Stimulated activated CD4-positive, alpha-beta T cell treated with anti-CD3 and anti-CD28 coated beads, Interleukin-2, amount 100 ng/mL, for 48 hours (primary cell): Measurements from ENCODE around the gene TRIM33.
"Not testable (repeated sequence)": the region's sequence is repeated elsewhere in the genome, so short reads cannot be mapped to it uniquely, and the experiment has no call there.

Experiments
- DNase-seq, 2 donors: peaks; one replicate each; pipeline ENCODE4 v3.0.0-alpha.2; 2020

Gene TRIM33

DNA sequence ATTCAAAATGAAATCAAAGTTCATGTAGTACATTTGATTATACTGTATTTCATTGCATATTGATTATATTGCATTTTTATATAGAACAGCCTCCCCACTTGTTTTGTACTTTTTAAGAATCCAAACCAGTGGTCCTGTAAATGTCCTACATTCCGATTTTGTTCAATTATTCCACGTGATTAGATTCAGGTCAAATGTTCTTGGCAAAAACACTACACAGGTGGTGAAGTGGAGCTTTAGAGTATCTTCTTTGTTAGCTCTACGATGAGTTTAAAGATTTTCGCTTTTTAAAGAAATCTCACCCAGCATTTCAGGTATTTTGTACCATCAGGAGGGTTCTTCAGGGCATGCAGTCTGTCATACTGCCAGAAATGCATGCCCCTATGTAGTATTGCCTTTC is 120.6 kb downstream of the TRIM33 start:
- DNase-seq: no peak

- DNase-seq: no peak
Measured at GRCh38 chr1:114388432-114389003, 122.5 kb downstream of the TRIM33 start.

DNA sequence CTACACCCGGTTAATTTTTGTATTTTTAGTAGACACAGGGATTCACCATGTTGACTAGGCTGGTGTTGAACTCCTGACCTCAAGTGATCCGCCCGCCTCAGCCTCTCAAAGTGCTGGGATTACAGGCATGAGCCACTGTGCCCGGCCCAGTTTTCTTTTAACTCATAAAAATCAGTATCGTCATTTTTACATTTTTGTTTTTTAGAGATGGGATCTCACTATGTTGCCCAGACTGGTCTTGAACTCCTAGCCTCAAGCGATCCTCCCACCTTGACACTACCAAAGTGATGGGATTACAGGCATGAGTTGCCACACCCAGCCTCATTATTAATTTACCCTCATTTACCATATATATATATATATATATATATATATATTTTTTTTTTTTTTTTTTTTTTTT is 123.4 kb downstream of the TRIM33 start:
- DNase-seq: not testable (repeated sequence)

DNA sequence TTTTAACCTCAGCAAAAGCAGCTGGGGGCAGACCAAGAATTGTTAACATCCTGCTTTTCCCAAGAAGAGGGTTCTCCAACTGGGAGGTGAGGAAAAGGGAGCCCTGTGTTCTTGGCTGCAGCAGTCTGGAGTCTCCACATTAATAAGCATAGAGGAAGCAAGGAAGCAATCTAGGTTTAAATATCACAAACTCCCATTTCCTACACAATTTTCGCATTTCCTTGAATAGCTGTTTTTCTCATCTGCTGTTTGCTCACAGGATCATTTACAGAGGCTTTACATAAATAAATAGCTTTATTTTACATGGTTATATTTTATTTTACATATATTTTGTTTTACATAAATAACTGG is 124.0 kb downstream of the TRIM33 start:
- no peak for DNase-seq

DNA sequence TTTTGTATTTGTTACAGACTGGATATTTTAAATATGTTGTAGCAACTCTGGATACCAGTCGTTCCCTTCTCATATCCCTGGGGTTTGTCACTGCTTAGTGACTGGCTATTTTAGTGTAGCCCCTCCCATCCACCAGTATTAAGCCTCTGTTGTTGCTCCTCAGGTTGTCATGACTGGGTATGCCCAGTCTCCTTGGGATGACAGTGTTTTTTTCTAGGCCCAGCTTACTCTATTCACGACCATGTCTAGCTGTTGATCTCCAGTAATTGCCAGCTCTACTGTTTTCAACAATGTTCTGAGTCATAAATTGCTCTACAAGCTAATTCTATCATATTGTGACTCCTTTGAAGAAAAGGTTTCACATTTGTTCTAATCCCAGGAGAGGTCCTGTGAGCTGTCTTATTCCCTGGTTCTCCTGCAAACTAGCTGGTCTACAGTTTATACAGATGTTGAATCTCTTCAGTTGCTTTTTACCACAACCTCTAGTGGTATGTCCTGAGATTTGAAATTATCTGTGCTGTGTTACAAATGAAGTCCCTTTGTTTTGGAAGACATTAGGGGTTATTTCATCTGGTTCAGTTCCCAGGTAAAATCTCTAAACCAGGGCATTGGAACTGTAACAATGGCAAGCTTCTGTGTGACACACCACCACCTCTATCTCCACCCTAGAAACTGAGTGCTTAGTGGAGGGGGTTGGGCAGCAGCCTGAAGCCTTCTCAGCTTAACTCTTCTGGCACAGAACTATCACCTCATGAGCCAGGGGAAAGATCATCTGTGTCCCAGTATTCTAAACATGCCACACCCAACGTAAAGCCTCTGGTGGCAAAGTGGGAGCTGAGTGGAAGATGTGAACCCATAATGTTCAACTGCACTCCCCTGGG is 124.6 kb downstream of the TRIM33 start:
- no peak for DNase-seq

DNA sequence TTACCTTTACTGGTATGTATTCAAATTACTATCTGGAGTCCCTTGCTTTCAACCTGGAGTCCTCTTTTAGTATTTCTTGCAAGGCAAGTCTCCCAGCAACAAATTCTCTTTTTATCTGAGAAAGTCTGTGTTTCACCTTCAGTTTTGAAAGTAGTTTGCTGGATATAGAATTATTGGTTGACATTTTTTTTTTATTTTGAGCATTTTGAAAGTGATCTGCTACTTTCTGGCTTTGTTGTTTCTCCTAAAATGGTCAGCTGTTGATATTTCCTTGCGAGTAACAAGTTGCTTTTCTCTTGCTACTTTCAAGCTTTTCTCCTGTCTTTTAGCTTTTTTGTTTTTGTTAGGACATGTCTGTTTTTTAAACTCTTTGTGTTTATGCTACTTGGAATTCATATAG is 126.1 kb downstream of the TRIM33 start:
- DNase-seq: no peak

DNA sequence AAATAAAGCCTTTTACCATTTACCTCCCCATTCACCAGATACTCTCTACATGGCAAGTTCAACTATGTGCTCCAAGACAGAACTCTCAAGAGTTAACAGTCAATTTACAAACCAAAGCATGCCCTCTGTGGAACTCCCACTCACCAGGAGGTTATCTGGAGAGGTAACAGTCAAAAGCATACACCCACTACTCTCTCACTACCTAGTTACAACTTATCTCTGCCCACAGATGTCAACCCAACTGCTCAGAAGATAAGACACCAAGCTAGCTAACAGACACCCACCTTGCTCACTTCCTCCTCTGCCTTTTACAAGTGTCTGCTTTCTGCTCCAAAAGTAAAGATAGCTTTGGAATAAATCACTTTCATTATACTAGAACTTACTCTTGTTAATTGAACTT is 131.0 kb downstream of the TRIM33 start:
- no peak for DNase-seq

GRCh38 chr1:114379358-114379757 is 131.6 kb downstream of the TRIM33 start:
- DNase-seq: no peak

- no peak for DNase-seq
Measured at GRCh38 chr1:114377356-114377755, 133.6 kb downstream of the TRIM33 start.

DNA sequence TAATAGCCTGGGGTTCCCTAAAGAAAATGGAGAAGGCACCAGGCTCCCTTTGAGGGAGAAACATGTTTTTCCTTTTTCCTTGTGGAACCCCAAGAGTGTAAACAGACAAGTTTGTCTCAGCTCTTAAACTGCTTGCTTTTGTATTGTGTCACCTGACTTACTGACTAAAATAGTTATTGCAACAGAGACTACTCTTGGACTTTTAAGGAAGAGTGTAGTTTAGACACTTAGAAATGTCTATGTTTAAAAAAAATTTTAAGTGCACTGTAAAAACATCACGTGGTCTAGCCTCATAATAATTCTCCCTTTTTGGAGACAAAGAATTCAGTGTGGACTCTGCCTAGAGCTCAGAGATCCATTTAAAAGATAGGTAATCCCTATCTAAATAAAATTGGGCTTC is 141.1 kb downstream of the TRIM33 start:
- no peak for DNase-seq

DNA sequence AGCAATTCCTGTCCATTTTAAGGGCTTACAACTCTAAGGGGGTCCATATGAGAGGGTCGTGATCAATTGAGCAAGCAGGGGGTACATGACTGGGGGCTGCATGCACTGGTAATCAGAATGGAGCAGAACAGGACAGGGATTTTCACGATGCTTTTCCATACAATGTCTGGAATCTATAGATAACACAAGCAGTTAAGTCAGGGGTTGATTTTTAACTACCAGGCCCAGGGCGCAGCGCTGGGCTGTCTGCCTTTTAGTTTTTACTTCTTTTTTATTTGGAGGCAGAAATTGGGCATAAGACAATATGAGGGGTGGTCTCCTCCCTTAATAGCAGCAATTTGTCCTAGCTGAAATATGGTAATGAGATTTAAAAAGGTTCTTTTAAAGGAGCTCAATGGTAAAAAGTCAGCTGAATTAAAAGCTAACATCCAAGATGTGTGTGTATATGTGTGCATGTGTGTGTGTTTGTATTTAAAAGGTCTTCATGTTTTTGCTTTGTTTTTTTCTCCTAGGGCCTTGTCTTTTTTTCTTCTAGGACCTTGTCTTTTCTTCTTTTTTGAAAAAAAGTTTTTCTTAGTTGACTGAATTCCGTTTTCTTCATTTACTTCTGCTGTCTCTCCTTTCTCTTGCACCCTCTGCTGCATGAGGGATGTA is 141.6 kb downstream of the TRIM33 start:
- DNase-seq: not testable (repeated sequence)

DNA sequence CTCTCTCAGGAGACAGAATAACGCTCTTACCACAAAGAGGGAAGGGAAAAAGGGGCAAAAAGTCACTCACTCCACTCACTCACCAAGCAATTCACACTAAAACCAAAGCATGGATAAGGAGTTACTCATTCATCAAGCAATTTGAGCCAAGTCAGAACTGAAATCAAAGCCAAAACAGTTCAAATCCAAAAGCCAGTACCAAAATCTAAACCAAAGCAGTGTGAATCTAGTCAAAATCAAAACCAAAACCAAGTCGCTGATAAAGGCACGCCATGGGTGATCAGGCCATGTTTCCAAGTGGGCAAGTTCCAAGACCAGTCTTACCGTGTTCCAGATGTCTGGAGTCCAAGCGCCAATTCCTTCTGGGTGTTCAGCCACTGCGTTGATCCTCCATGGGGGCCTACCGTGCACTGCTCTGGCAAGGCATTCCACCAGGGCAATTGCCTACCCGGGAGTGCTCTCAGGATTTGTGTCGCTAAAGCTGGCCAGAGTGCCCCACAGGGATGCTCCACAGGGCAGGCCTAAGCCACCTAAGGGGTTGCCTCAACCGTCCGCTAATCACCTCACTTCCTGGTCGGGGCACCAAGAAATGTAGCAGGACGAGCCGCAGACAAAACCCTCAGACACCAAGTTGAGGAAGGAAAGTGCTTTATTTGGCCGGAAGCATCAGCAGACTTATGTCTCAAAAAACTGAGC is 142.3 kb downstream of the TRIM33 start:
- no peak for DNase-seq

- DNase-seq: no peak
Measured at GRCh38 chr1:114367810-114368209, 143.2 kb downstream of the TRIM33 start.

DNA sequence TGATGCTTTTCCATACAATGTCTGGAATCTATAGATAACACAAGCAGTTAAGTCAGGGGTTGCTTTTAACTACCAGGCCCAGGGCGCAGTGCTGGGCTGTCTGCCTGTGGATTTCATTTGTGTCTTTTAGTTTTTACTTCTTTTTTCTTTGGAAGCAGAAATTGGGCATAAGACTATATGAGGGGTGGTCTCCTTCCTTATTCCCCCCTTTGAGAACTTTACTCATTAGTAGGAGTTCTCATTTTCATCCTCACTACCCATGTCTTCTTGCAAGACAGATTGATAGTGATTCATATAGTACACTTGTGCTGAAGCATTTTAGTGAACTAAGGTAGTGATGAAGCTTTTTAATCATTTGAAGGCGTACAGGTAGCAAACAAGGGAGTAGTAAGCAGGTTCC is 147.8 kb downstream of the TRIM33 start:
- not testable (repeated sequence) for DNase-seq

DNA sequence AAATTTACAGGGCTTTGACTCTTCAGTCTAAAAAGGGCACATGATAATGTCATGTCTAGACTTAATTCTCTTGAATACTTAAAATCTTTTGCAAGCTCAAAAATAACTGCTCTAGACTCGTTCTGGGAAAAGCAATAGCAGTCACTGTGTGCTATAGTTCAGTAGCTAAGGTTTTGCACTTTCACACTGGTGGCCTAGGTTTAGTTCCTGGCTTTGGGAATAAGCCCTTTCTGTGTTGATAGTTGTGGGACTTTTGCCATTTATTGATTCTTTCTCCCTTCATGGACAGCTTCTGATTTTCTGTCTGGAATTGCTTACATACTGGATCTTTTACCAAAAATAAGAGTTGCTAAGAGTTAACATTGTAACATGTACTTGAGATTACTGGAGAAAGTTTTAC is 151.2 kb downstream of the TRIM33 start:
- no peak for DNase-seq

DNA sequence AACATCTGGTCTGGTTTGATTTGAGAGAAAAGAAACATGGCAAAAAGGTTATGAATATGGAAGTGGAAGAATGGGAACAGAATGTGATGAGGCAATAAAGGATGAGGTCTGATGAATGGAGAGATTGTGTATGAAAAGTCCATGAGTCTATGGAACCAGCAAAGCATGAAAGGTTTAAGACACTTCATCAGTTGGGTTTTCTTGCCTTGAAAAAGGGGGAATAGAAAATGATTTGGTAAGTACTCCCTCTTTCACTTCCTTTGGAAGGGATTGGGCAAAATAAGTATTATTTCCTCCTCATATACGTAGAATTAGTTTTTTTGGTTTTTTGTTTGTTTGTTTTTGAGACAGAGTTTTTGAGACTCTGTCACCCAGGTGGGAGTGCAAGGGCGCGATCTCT is 155.8 kb downstream of the TRIM33 start:
- no peak for DNase-seq

DNA sequence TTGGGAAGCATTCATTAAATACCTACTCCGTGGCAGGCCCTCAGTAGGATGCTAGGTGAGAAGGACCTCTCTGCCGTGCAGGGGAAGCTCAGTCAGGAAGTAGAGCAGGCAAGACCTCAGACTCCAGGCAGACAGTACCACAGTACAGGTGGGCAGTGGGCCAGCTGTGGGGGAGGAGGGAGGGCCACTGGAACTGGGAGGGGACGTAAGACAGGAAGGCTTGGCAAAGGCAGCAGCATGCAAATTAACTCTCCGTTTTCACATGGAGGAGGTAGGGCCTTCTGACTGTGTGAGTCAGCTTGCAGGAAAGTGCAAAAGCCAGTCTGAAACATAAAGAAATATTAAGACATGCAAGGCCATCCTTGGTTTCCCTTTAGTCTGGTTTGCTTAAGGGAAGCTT is 157.7 kb downstream of the TRIM33 start:
- DNase-seq: no peak

DNA sequence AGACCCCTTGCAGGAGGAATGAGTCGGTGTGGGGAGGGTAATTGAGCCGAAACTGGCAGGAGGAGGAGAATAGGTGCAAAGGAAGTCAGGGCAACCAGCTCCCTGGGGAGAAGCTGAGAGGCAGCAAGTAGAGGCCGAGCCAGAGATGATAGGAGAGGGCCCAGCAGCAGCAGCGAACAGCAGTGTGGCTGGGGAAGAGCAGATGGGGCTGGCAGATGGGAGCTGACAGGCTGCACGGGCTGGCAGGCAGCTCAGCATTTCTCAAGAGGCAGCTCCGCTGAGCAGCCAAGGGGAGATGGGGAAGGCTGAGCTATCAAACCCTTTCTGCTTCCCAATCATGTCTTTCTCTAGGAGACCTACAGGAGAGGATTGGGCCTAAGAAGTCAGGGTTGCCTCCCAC is 158.2 kb downstream of the TRIM33 start:
- DNase-seq: no peak

DNA sequence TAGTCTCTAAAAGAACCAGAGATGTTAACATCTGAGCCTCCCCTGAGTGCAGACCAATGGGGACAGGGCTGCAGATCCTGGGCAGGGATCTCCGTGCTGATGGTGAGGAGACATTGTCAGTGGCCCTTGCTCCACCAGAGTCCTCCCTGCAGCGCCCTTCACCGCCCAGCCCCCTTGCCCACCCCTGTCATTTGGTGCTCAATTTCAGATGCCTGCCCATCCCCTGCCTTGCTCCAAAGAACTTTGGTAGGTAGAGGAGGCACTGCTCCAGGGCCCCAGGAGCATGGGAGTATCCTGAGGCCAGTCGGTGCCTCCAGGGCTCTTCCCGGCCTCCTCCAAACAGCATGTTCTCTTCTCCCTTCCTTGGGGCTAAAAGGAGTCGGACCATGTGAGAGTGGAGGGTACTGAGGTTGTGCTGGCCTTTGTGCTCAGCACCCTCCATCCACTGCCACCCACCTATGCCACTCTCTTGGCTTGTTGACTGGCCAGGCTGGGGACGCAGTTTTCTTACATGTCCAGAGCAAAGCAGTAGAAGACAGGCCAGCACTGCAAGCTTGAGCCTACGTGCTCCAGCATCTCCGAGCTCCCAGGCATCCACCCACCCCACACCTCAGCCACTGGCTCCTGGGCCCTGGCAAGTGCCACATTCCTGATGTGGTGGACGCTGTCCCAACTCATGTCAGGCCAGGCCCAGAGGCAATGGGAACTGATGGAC is 160.1 kb downstream of the TRIM33 start:
- no peak for DNase-seq

- DNase-seq: no peak
Measured at GRCh38 chr1:114349891-114350605, 161.0 kb downstream of the TRIM33 start.

DNA sequence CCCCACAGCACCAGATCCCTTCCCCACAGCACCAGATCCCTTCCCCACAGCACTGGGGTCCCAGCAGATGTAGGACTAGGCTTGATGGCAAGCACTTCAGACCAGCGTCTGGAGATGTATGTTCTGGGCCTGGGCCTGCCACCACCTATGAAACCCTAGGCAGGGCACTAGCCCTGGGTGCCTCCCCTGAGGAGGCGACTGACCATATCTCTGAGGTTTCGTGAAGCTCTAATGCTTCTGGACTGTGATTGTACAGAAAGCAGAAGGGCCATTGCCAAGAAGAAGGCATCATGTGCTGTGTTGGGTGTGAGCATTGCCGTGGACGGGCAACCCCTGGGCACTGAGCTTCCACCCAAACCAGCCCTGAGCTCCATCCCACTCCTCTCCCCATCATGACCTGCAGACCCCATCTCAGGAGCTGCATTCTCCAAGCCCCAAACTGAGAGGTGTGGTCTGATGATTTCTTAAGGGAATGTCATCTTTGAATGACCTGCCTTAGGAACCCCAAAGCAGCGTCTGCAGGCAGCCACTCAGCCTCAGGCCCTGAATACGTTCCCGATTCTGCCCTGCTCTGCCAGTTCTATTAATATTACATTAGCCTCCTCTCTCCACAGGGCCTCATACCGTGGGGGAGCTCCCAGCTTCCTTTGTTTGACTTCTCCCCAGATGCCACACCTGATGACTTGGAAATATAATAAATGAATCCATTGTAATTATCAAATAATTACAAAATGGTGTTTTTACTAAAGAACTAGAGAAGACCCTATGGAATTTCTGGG is 163.4 kb downstream of the TRIM33 start:
- DNase-seq: no peak
